Mesendoderm (in vitro differentiated cells): ENCODE results near the gene MESP1.

Experiments
- DNase-seq: peaks from one replicate; pipeline ENCODE4 v3.0.0; 2013
- H2AK5ac ChIP-seq: 2 replicates; pipeline ENCODE4 v1.6.1; 2013; ENCODE audit warnings: low read length, inconsistent platforms
- H2BK120ac ChIP-seq: 2 replicates; pipeline ENCODE4 v1.6.1; 2013; ENCODE audit warnings: low read depth, mild to moderate bottlenecking, low read length, moderate library complexity, mixed read lengths
- H2BK15ac ChIP-seq: replicated peaks from 2 replicates; pipeline ENCODE4 v1.6.1; 2013; ENCODE audit warnings: low read depth, mild to moderate bottlenecking, moderate library complexity
- H2BK5ac ChIP-seq: 2 replicates; pipeline ENCODE4 v1.6.1; 2013; ENCODE audit warnings: low read length, inconsistent platforms
- H3K18ac ChIP-seq: 2 replicates; pipeline ENCODE4 v1.6.1; 2013; ENCODE audit warnings: mild to moderate bottlenecking, low read length, mixed read lengths
- H3K23ac ChIP-seq: one replicate; pipeline ENCODE4 v1.6.1; 2013; ENCODE audit warnings: low read length
- H3K27ac ChIP-seq: 2 replicates; pipeline ENCODE4 v1.5.1; 2013; ENCODE audit warnings: low read depth, mild to moderate bottlenecking, inconsistent platforms, low read length, moderate library complexity
- H3K27me3 ChIP-seq: 2 replicates; pipeline ENCODE4 v1.6.1; 2013; ENCODE audit warnings: low read length, control low read depth, mild to moderate bottlenecking, inconsistent platforms; ENCODE audit not compliant: insufficient read depth, poor library complexity
- H3K36me3 ChIP-seq: 2 replicates; pipeline ENCODE4 v1.6.1; 2013; ENCODE audit warnings: low read length, inconsistent platforms; ENCODE audit not compliant: control insufficient read depth, insufficient read depth
- H3K4ac ChIP-seq: one replicate; pipeline ENCODE4 v1.6.1; 2013; ENCODE audit warnings: low read depth, mild to moderate bottlenecking, low read length, moderate library complexity
- H3K4me1 ChIP-seq: 2 replicates; pipeline ENCODE4 v1.6.1; 2013; ENCODE audit warnings: low read depth, low read length, inconsistent platforms; ENCODE audit not compliant: control insufficient read depth
- H3K4me2 ChIP-seq: 2 replicates; pipeline ENCODE4 v1.6.1; 2013; ENCODE audit warnings: low read length
- H3K4me3 ChIP-seq: 2 replicates; pipeline ENCODE4 v1.5.1; 2013; ENCODE audit warnings: mild to moderate bottlenecking, low read length
- H3K56ac ChIP-seq: one replicate; pipeline ENCODE4 v1.6.1; 2013; ENCODE audit warnings: low read length
- H3K79me1 ChIP-seq: 2 replicates; pipeline ENCODE4 v1.6.1; 2013; ENCODE audit warnings: low read length, inconsistent platforms
- H3K79me2 ChIP-seq: 2 replicates; pipeline ENCODE4 v1.6.1; 2013; ENCODE audit warnings: mild to moderate bottlenecking, low read length; ENCODE audit not compliant: control insufficient read depth, insufficient read depth
- H3K9ac ChIP-seq: 2 replicates; pipeline ENCODE4 v1.6.1; 2013; ENCODE audit warnings: low read length, inconsistent platforms
- H4K5ac ChIP-seq: one replicate; pipeline ENCODE4 v1.6.1; 2013; ENCODE audit warnings: low read length
- H4K8ac ChIP-seq: one replicate; pipeline ENCODE4 v1.6.1; 2013; ENCODE audit warnings: low read depth, mild to moderate bottlenecking, control low read depth, low read length, moderate library complexity
- WGBS: extraction: QIAGEN DNeasy Blood & Tissue Kit; methylation state at CpG from one replicate; pipeline ENCODE4 v1.1.7; 2013; ENCODE audit warnings: low lambda C conversion rate, missing lambda C conversion rate; ENCODE audit not compliant: insufficient coverage; ENCODE audit errors: extremely low coverage; 5-methylcytosine and 5-hydroxymethylcytosine counted together

The MESP1 gene

GRCh38 chr15:89725064-89725463 lies 26.0 kb downstream of the MESP1 start:
- Histone ChIP-seq H2BK5ac (no peak overlapping the region), H3K4me1 (no peaks in the 10 kb centered on the region), H3K27ac (no peak overlapping the region), H3K18ac (no peak overlapping the region), H3K4ac (no peak overlapping the region), H2BK120ac (no peak overlapping the region), H3K9ac (no peak overlapping the region), H4K5ac (no peak overlapping the region), H3K23ac (no peak overlapping the region), H3K36me3 (no peaks in the 10 kb centered on the region), H4K8ac (no peak overlapping the region), H3K4me3 (no peak overlapping the region), H3K79me2 (no peaks in the 10 kb centered on the region), H2AK5ac (no peak overlapping the region), H2BK15ac (no peak overlapping the region), H3K79me1 (no peaks in the 10 kb centered on the region), H3K56ac (no peak overlapping the region), H3K4me2 (no peak overlapping the region), H3K27me3 (no peaks in the 10 kb centered on the region)
- DNase-seq, result no peak
- no CpG with 5 or more reads among the region's 1 CpG for WGBS

- Histone ChIP-seq H3K4me1 (no peaks in the 10 kb centered on the region), H2BK5ac (no peak overlapping the region), H3K4me3 (no peak overlapping the region), H3K18ac (no peak overlapping the region), H2BK15ac (no peak overlapping the region), H3K27me3 (no peaks in the 10 kb centered on the region), H4K8ac (no peak overlapping the region), H3K4me2 (no peak overlapping the region), H2BK120ac (no peak overlapping the region), H3K56ac (no peak overlapping the region), H2AK5ac (no peak overlapping the region), H3K27ac (no peak overlapping the region), H3K36me3 (no peaks in the 10 kb centered on the region), H3K23ac (no peak overlapping the region), H3K79me1 (no peaks in the 10 kb centered on the region), H3K4ac (no peak overlapping the region), H3K79me2 (no peaks in the 10 kb centered on the region), H4K5ac (no peak overlapping the region), H3K9ac (no peak overlapping the region)
- DNase-seq, result no peak
- WGBS, result no CpG with 5 or more reads among the region's 1 CpG
These were observed 26.4 kb downstream of the MESP1 start for GRCh38 chr15:89724621-89725020.

- Histone ChIP-seq H3K9ac (no peak overlapping the region), H2AK5ac (no peak overlapping the region), H3K27me3 (no peaks in the 10 kb centered on the region), H4K8ac (no peak overlapping the region), H3K23ac (no peak overlapping the region), H3K27ac (no peak overlapping the region), H3K56ac (no peak overlapping the region), H3K79me2 (no peaks in the 10 kb centered on the region), H3K18ac (no peak overlapping the region), H3K4me2 (no peak overlapping the region), H4K5ac (no peak overlapping the region), H3K4ac (no peak overlapping the region), H2BK120ac (no peak overlapping the region), H2BK5ac (no peak overlapping the region), H3K4me1 (no peaks in the 10 kb centered on the region), H3K4me3 (no peak overlapping the region), H3K36me3 (no peaks in the 10 kb centered on the region), H2BK15ac (no peak overlapping the region), H3K79me1 (no peaks in the 10 kb centered on the region)
- whole genome bisulfite sequencing, result no CpG with 5 or more reads among the region's 3 CpGs
- no peak for DNase-seq
These were observed 28.0 kb downstream of the MESP1 start for GRCh38 chr15:89723031-89723430.

GRCh38 chr15:89714775-89715174 lies 36.3 kb downstream of the MESP1 start:
- H3K27me3 ChIP-seq, result no peaks in the 10 kb centered on the region
- no peak overlapping the region for H3K4me3 ChIP-seq
- H3K4me1 ChIP-seq, result no peaks in the 10 kb centered on the region
- no CpG with 5 or more reads among the region's 2 CpGs for WGBS
- H3K36me3 ChIP-seq, result no peaks in the 10 kb centered on the region
- H3K23ac ChIP-seq, result no peak overlapping the region
- no peak for DNase-seq
- no peak overlapping the region for H4K8ac ChIP-seq
- no peak overlapping the region for H4K5ac ChIP-seq
- no peaks in the 10 kb centered on the region for H3K79me1 ChIP-seq
- no peak overlapping the region for H3K56ac ChIP-seq
- no peak overlapping the region for H3K4ac ChIP-seq
- no peak overlapping the region for H3K27ac ChIP-seq
- no peak overlapping the region for H3K4me2 ChIP-seq
- no peak overlapping the region for H3K9ac ChIP-seq
- H2BK5ac ChIP-seq, result no peak overlapping the region
- H2AK5ac ChIP-seq, result no peak overlapping the region
- H3K18ac ChIP-seq, result no peak overlapping the region
- H3K79me2 ChIP-seq, result no peaks in the 10 kb centered on the region
- no peak overlapping the region for H2BK120ac ChIP-seq
- H2BK15ac ChIP-seq, result no peak overlapping the region

- H3K4me1 ChIP-seq, result no peaks in the 10 kb centered on the region
- no CpG with 5 or more reads among the region's 1 CpG for WGBS
- H3K27ac ChIP-seq, result no peak overlapping the region
- no peaks in the 10 kb centered on the region for H3K79me1 ChIP-seq
- no peak overlapping the region for H2BK15ac ChIP-seq
- H2BK5ac ChIP-seq, result no peak overlapping the region
- H4K5ac ChIP-seq, result no peak overlapping the region
- H3K4me3 ChIP-seq, result no peak overlapping the region
- H4K8ac ChIP-seq, result no peak overlapping the region
- peaks cover 2% of the 10 kb centered on the region for H3K27me3 ChIP-seq
- no peak overlapping the region for H3K23ac ChIP-seq
- H3K36me3 ChIP-seq, result no peaks in the 10 kb centered on the region
- H2BK120ac ChIP-seq, result no peak overlapping the region
- no peak overlapping the region for H3K4me2 ChIP-seq
- H3K18ac ChIP-seq, result no peak overlapping the region
- no peaks in the 10 kb centered on the region for H3K79me2 ChIP-seq
- no peak overlapping the region for H3K4ac ChIP-seq
- no peak overlapping the region for H2AK5ac ChIP-seq
- DNase-seq, result no peak
- H3K56ac ChIP-seq, result no peak overlapping the region
- H3K9ac ChIP-seq, result no peak overlapping the region
These were observed 43.5 kb downstream of the MESP1 start for GRCh38 chr15:89707577-89707976.

- no peak overlapping the region for H2BK120ac ChIP-seq
- no peak overlapping the region for H4K5ac ChIP-seq
- no peak for DNase-seq
- H3K79me1 ChIP-seq, result no peaks in the 10 kb centered on the region
- H3K9ac ChIP-seq, result no peak overlapping the region
- H3K27ac ChIP-seq, result no peak overlapping the region
- no peak overlapping the region for H3K18ac ChIP-seq
- no peak overlapping the region for H3K56ac ChIP-seq
- H3K4ac ChIP-seq, result no peak overlapping the region
- H4K8ac ChIP-seq, result no peak overlapping the region
- no peaks in the 10 kb centered on the region for H3K36me3 ChIP-seq
- no peaks in the 10 kb centered on the region for H3K4me1 ChIP-seq
- no peak overlapping the region for H2AK5ac ChIP-seq
- no peak overlapping the region for H3K4me2 ChIP-seq
- H3K23ac ChIP-seq, result no peak overlapping the region
- no peak overlapping the region for H3K4me3 ChIP-seq
- H3K79me2 ChIP-seq, result no peaks in the 10 kb centered on the region
- peaks cover 2% of the 10 kb centered on the region for H3K27me3 ChIP-seq
- H2BK5ac ChIP-seq, result no peak overlapping the region
- H2BK15ac ChIP-seq, result no peak overlapping the region
These were observed 46.6 kb downstream of the MESP1 start for GRCh38 chr15:89704411-89704810.
